ENCODE data around the gene SORCS2. TPM values are rescaled to one million over a fixed set of nuclear protein-coding genes. Genes with fewer than 3 reads are reported as not detected.
A peak's percentile ranks its signal among the peaks of the same experiment; 100 is the strongest.

Gene SORCS2
- total RNA-seq, 1 donor from 2014 or later = 29.5 TPM

DNA sequence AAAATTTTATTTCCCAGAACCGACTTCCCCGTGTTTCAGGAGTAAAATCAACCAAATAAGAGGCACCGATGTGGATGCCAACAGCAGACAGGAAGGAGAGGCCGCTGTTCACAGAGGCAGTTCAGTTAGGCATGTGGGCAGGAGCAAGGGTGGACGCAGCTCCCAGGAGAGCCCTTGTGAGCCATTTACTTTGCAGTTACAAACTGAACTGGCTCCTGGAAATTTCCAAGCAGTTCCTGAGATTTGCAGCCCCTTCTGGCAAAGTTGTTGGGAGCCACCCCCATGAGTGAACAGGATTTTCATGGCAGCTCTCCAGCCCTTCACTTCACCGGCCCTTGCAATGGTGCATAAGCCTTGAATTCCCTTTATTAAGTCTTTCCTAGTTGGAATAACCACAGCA, 558.2 kb downstream of the SORCS2 start:
- H3K4me3 Mint-ChIP-seq (ENCODE audit: unreplicated experiment) = no peak overlapping the region
- peaks cover 30% of the 10 kb centered on the region for H3K27me3 Mint-ChIP-seq (ENCODE audit: unreplicated experiment)

GRCh38 chr4:7750972-7751371, 558.6 kb downstream of the SORCS2 start:
- H3K27ac Mint-ChIP-seq (ENCODE audit: unreplicated experiment) = no peak overlapping the region
- no peak overlapping the region for H3K4me3 Mint-ChIP-seq (ENCODE audit: unreplicated experiment)
- peaks cover 11% of the 10 kb centered on the region for H3K36me3 Mint-ChIP-seq (ENCODE audit: unreplicated experiment)
- DNase-seq = no peak
- H3K4me1 Mint-ChIP-seq (ENCODE audit: low read depth, unreplicated experiment) = peaks cover 8% of the 10 kb centered on the region
- peaks cover 31% of the 10 kb centered on the region for H3K9me3 Mint-ChIP-seq (ENCODE audit: unreplicated experiment)
- TF ChIP-seq CTCF (IDR thresholded peaks at IDR 0.05; ENCODE audit: partially characterized antibody, unreplicated experiment) = no peak
- peaks cover 30% of the 10 kb centered on the region for H3K27me3 Mint-ChIP-seq (ENCODE audit: unreplicated experiment)

More for the DNA sequence above, 558.2 kb downstream of the SORCS2 start:
- Mint-ChIP-seq H3K4me1 (ENCODE audit: low read depth, unreplicated experiment) (peaks cover 8% of the 10 kb centered on the region), H3K27ac (ENCODE audit: unreplicated experiment) (no peak overlapping the region), H3K9me3 (ENCODE audit: unreplicated experiment) (peaks cover 28% of the 10 kb centered on the region), H3K36me3 (ENCODE audit: unreplicated experiment) (peaks cover 11% of the 10 kb centered on the region)
- no peak for DNase-seq
- TF ChIP-seq CTCF (IDR thresholded peaks at IDR 0.05; ENCODE audit: partially characterized antibody, unreplicated experiment) = no peak

- peaks cover 13% of the 10 kb centered on the region for H3K4me1 Mint-ChIP-seq (ENCODE audit: low read depth, unreplicated experiment)
- TF ChIP-seq CTCF (IDR thresholded peaks at IDR 0.05; ENCODE audit: partially characterized antibody, unreplicated experiment) = no peak
- peaks cover 45% of the 10 kb centered on the region for H3K9me3 Mint-ChIP-seq (ENCODE audit: unreplicated experiment)
- DNase-seq = no peak
- no peak overlapping the region for H3K4me3 Mint-ChIP-seq (ENCODE audit: unreplicated experiment)
- no peak overlapping the region for H3K27ac Mint-ChIP-seq (ENCODE audit: unreplicated experiment)
- H3K27me3 Mint-ChIP-seq (ENCODE audit: unreplicated experiment) = peaks cover 37% of the 10 kb centered on the region
- H3K36me3 Mint-ChIP-seq (ENCODE audit: unreplicated experiment) = peaks cover 11% of the 10 kb centered on the region
Observed at GRCh38 chr4:7752649-7753048, 560.3 kb downstream of the SORCS2 start.

- Mint-ChIP-seq H3K27ac (ENCODE audit: unreplicated experiment) (peak overlapping the region; percentile 85), H3K4me3 (ENCODE audit: unreplicated experiment) (no peak overlapping the region), H3K4me1 (ENCODE audit: low read depth, unreplicated experiment) (peaks cover 18% of the 10 kb centered on the region), H3K9me3 (ENCODE audit: unreplicated experiment) (peaks cover 51% of the 10 kb centered on the region), H3K27me3 (ENCODE audit: unreplicated experiment) (peaks cover 42% of the 10 kb centered on the region), H3K36me3 (ENCODE audit: unreplicated experiment) (peaks cover 12% of the 10 kb centered on the region)
- no peak for TF ChIP-seq CTCF (IDR thresholded peaks at IDR 0.05; ENCODE audit: partially characterized antibody, unreplicated experiment)
- no peak for DNase-seq
Observed at GRCh38 chr4:7753271-7753670, 560.9 kb downstream of the SORCS2 start.

DNA sequence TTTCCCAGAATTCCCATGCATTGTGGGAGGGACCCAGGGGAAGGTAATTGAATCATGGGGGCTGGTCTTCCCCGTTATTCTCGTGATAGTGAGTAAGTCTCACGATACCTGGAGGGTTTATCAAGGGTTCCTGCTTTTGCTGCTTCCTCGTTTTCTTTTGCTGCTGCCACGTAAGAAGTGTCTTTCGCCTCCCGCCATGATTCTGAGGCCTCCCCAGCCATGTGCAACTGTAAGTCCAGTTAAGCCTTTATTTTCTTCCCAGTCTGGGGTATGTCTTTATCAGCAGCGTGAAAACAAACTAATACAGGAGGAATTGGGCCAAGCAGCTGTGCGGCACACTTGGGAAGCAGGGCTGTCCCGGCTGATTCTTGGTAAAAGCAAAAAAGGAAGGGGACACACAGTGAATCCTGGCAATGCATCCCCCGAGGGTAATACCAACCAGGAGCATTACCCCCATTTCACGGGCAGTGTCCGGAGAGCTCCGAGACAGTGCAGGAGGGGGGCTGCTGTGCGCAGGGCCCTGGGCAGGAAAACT, 561.7 kb downstream of the SORCS2 start:
- no peak overlapping the region for H3K4me3 Mint-ChIP-seq (ENCODE audit: unreplicated experiment)
- peaks cover 43% of the 10 kb centered on the region for H3K27me3 Mint-ChIP-seq (ENCODE audit: unreplicated experiment)
- H3K4me1 Mint-ChIP-seq (ENCODE audit: low read depth, unreplicated experiment) = peaks cover 22% of the 10 kb centered on the region
- H3K27ac Mint-ChIP-seq (ENCODE audit: unreplicated experiment) = peak overlapping the region; percentile 85
- H3K9me3 Mint-ChIP-seq (ENCODE audit: unreplicated experiment) = peaks cover 52% of the 10 kb centered on the region
- TF ChIP-seq CTCF (IDR thresholded peaks at IDR 0.05; ENCODE audit: partially characterized antibody, unreplicated experiment) = no peak
- no peak for DNase-seq
- peaks cover 8% of the 10 kb centered on the region for H3K36me3 Mint-ChIP-seq (ENCODE audit: unreplicated experiment)
